Effector CD8-positive, alpha-beta T cell (primary cell): ENCODE measurements around the gene ASPG.

Source experiments
- DNase-seq: peaks from one replicate; lab custom pipeline; 2025; lab: John Stamatoyannopoulos, UW

The ASPG gene

DNA sequence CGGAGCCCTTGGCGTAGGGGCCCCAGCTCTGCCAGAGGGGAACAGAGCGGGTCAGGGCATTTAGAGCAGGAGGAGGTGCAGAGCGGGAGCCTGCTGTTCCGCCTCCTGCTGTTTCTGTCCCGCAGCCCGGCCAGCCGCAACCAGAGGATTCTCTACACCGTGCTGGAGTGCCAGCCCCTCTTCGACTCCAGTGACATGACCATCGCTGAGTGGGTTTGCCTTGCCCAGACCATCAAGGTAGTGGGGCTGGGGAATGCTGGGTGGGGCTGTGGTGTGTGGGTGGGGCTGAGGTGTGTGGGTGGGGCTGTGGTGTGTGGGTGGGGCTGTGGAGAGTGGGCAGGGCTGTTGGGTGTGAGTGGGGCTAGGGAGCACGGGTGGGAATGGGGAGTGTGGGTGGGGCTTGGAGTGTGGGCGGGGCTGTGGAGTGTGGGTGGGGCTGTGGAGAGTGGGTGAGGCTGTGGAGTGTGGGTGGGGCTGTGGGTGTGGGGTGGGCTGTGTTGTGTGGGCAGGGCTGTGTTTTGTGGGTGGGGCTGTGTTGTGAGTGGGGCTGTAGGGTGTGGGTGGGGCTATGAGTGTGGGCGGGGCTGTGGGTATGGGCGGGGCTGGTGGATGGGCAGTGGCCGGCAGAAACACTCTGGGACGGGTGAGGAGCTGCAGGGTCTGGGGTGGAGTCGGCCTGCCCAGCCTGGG is 8.0 kb downstream of the ASPG start:
- no peak for DNase-seq

DNA sequence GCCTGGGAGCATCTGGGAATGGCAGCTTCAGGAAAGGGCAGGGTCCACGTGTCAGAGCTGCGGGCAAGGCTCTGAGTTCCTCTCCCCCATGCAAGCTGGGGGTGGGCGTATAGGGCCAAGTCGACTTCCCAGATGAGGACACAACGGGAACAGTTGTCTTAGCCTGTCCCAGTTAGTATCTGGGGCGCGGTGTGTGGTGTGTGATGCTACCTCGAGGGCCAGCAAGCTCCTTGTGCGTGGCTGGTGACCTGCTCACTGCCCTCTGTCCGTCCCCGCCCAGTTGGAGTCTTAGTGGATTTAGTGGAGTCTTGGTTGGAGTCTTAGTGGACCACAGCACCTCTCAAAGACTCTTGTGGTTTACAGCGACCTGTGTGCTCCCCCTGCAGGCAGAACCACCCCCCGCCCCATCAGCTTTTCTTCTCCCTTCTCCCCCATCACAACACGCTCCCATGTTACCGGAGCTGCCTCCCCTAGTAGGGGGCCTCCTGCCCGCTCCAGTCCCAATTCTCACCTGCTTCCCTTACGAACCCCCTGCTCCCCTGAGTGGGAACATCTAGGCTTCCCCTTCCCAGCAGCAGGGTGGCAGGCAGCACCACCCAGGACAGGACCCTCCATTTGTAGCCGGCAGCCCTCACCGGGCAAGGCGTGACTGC is 8.7 kb downstream of the ASPG start:
- DNase-seq: no peak

DNA sequence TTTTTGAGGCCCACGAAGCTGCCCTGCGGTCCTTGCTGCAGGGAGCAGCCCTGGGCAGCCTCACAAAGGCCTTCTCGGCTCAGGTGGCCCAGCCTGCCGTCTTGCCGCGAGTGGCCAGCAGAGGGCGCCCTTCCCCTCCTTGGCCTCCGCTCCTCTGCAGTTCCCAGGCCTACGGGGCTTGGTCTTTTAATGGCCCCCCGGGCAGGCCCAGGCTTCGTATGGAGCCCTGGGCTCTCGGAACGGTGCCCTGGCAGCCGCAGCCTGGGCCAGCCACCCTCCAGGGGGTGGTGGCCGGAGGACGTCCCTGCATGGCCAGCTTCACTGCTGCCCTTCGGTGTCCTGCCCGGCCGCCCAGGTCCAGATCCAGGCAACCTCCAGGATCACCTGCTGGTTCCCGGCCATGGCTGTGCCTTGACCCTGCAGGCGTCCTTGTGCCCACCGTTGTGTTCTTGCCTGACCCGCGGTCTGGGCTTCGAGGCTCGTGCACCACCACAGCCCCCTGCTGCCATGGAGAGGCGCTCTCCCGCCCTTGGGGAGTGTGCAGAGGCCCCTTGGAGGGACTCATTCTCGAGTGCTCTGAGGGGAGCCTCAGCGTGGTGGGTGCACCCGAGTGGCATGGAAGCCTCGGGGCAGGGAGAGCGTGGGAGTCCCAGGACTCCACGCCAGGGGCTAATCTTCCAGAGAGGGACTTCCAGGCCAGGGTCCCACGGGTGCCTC is 9.4 kb downstream of the ASPG start:
- peak; percentile 54 for DNase-seq

DNA sequence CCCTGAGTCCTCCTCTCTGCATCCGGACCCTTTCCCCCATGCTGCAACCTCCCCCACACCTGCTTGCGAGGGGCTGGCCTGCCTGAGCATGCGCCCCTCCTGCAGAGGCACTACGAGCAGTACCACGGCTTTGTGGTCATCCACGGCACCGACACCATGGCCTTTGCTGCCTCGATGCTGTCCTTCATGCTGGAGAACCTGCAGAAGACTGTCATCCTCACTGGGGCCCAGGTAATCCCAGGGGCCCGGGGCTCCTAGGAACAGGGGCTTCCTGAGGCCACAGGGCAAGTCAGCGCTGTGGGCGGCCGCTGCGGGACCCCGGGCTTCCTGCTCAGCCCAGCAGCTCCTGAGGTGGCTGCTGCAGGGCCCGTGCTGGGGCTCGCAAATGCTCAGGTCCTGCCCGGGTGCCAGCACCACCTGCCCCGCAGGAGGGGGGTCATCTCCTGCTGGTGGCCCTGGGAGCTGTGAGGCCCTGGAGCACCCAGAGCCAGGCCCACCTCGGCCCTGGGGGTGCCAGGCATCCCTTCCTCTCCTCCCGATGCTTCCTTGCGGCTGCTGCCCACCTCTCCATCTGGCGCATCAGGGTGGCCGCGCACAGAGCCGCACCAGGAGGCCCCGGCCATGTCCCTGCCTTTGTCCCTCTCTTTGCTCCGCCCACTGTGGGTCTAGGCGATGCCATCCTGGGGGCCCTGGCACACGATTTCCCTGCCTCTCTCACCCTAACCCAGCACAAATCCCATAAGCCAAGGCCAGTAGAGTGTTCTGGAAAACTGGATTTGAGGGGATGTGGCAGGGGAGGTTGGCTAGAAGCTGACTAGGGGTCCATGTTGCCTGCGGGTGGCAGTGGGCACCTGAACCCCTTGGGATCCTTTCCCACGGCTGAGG is 10.2 kb downstream of the ASPG start:
- no peak for DNase-seq

DNA sequence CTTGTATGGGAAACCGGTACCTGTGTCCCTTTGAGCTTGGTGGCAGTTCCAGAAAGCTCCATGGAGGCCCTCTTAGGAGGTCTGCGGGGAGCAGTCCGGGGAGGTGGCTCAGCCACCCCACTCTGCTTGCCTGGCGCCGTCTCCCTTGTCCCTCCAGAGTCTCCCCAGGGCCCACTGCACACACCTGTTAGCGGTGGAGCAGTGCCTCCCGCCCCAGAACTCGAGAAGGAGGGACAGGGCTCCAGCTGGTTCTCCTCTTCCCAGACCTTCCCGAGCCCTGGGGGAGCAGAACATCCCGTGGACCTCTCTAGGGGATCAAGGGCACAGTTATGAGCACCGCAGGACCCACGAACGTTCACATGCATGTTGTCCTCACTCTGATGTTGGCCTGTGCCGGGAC is 10.8 kb downstream of the ASPG start:
- no peak for DNase-seq

DNA sequence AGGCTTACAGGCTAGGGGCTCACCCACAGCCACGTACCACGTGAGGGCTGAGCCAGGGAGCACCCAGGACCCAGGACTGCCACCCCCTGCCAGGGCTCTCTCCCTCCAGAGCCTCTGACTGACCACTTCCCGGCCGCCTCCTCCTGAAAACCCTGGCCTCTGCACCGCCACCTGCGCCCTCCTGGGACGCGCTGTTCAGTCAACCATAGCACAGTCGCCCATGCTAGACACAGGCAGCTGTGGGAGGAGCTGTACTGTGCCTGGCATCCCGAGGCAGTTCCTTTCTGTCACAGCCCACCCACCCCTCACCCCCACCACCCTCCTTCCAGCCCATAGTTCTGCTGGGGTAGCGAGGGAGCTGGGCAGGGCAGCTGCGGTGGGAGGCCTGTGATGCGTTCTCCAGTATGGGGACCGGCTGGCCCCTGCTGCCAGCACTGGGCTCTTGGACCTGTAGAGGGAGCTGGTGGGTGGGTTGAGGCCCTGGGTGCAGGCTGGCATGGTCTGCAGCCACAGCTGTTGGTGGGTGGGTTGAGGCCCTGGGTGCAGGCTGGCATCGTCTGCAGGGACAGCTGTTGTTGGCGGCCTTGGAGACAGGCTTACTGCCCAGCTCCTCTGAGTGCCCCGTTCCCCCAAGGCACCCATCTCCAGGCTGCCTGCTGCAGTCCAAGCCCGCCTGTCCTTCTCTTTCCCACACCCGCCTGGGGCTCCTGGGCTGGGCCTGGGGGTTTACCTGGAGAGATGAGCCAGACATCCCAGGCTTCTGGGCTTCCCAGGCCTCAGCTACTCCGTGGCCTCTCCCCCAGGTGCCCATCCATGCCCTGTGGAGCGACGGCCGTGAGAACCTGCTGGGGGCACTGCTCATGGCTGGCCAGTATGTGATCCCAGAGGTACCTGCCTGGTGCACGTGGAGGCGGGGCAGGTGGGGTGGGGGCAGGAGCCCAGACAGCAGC is 11.5 kb downstream of the ASPG start:
- no peak for DNase-seq

DNA sequence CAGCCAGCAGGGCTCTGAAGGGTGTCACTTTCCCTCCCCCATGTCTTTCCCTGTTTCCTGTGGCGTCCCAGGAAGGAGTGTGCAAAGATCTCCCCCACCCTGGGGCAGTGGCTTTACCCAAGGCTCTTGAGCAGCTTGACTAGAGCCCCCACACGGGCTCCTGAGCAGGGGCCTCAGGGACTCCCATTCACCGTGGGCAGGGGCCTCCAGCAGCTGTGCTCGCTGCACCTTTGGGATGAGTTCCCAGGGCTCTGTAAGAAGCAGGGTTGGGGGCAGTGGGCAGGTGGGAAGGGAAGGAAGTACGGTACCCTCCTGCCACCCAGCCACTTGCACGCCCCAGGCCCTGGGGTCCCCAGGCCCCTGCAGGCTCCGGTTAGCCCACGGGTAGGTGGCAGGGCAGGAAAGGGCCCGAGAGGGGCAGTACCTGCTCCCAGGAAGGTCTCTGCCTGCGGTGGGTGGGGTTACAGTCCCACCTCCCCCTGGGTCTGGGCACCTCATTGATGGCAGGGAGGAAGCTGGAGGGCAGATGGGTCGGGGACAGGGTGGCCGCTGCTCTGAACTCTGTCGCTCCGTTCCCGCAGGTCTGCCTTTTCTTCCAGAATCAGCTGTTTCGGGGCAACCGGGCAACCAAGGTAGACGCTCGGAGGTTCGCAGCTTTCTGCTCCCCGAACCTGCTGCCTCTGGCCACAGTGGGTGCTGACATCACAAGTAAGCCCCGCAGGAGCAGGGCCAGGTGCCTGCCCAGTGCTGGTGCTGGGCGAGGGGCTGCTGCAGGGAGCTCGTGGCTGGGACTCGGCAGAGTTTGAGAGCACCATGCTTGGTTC is 13.0 kb downstream of the ASPG start:
- no peak for DNase-seq

DNA sequence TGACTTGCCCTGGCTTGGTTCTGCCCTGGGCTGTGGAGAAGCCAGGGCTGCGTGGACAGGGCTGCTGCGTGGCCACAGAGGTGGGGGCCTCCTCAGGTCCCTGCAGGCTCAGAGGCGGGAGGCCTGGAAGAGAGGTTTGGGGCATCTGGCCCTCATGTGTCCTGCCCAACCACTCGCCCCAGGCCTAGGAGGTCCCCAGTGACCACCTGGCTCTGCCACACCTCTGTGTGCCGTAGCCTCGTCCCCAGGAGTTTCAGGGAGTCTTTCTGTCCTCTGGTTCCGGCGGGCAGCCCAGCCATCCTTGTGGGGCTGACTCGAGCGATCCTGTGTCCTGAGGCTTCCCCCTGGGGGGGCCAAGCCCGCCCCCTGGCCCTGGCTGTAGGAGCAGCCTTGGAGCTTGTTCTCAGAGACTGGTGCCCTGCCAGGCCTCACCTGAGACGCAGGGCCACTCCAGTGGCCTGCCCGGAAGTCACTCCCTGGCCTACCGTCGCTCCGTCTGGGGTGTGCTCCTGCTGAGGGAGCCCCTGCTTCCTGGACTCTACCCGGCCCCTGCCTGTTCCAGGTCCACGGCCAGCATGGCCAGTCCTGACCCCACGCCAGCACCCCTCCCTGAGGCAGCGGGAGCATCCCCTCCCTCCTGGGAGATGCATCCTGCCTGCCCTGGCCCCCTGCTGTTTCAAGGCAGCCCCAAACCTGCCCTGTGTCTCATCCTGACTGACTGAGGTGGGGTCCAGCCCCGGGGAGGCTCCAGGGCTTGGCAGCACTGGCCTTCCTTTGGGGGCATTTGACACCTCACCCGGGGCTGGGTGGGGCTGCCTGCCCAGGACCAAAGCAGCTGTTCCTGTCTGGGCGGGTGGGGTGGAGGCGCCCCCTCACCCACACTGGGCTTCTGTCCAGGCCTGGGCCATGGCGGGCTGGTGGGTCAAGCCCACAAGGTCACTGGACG is 13.9 kb downstream of the ASPG start:
- no peak for DNase-seq

DNA sequence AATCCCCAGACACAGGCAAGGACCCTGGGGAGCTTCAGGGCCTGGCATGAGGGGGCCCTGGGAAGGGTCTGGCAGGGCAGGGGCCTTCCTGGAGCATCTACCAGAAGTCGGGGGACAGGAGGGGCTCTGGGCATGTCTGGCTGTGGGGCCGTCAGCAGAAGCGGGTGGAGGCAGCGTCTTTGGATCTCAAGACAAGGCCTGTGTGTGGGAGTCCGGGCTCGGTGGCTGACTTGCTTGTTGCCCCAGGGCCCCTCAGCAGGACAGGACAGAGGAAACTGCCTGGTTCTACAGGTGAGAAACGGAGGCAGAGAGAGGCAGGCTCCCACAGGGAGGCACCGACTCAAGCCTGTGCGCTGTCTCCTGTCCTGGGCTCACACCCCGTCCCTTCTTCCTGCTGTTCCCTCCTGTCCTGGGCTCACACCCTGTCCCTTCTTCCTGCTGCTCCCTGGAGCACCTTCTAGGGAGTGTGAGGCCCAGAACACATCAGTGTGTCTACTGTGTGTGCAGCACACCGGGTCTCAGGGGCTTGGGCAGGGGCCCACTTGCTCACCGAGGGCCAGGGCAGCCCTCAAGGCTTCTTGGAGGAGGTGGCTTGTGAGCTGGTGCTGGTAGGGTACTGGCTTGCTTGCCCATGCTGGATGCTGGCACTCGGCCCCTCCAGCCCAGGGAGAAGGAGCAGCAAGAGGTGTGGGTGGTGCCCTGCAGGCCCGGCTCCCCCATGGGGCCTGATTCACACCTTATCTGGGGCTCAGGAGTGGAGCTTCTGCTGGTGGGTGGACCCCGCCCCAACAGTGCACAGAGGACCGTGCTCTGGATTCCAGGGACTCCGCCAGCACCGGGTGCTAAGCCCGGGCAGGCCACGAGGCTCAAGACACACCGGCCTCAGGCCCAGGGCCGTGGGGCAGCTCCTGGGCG is 14.9 kb downstream of the ASPG start:
- no peak for DNase-seq

DNA sequence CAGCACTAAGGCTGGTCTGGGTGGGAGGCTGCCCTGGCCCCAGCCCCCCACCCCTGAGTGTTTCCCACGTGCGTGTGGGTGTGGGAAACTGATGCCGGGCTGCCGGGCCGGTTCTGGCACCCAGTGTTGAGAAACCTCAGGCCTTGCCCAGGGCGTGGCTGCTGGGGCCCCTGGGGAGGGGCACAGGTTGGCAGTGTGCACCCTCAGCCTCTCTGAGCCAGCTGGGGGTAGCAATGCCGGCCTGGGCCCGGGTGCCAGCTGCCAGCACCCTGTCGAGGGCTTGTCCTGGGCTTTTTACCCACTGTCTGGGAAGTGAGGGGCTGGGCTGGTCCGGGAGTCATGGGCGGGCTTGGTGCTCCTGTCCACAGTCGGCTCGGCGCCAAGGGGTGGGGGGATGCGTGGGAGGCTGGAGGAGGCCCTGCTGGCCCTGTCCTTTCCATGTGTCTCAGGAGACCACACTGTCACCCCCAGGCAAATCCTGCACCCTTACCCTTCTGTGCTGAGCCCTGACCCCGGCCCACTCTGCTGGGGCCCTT is 15.7 kb downstream of the ASPG start:
- DNase-seq: no peak

DNA sequence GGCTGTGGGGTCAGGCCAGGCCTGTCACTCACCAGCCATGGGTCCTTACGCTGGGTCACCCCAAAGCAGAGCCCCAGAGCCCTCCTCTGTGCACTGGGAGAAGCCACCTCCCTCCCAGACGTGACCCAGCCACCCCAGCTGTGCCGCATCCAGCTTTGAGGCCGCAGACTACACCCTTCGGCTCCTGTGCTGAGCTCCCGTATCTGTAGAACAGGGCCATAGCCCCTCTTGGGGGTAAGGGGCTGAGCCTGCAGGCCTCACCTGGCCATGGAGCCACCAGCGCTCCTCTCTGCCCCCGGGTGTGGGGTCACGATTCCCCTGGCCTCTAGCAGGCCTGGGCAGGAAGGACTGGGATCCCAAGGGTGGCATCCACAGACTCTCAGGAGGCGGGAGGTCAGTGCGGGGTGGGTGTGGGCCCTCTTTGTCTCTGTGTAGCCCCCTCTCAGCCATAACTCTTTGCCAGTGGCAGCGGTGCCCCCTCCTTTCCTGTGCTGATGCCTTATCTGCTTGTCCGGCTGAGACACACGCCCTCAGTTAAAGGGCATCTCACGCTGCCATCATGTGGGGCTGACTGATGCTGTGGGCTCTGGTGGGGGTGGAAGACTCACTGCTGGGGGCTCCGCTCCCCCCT is 16.3 kb downstream of the ASPG start:
- DNase-seq: no peak

DNA sequence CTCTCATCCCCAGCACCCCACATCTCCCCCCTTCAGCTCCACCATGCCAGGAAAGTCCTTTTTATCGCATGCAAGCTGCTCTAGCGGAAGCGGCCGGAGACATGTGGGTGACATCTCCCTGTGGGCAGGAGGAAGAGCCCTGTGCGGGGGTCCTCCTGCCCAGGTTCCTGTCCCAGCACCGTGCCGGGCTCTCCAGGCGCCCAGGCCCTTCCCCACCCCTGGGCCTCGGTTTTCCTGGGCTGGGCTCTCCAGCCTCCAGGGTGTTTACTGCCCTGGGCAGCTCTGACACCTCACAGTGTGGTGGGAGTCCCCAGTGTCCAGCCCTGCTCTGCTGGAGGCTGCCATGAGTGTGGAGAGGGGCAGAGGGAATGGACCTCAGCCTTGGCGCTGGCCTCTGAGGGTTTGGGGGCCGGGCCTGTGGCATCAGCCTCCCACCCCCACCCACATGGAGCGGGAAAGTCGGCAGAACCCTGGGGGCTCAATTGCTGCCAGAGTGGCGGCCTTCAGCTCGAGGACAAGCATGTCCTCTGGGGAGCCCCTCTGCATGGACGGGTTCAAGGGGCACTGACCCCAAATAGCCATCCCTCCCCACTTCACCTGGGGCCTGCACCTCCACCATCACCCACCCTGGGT is 16.9 kb downstream of the ASPG start:
- DNase-seq: no peak

DNA sequence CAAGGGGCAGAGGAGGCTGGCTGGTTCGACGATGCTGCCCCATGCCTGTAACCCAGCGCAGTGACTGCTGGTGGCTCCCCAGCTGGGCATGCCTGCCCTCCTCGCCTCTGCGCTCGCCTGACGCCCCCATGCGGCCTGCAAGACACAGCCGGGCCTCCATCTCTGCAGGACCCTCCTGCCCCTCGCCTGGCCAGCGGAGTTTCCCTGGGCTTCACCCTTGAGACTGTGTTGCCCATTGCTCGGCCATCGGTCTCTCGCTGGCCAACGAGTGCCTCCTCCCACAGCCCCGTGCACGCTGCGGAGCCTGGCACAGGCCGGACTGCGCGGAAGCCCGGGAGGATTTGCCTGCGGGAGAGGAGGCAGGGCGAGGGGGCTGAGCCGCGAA is 17.6 kb downstream of the ASPG start:
- no peak for DNase-seq

DNA sequence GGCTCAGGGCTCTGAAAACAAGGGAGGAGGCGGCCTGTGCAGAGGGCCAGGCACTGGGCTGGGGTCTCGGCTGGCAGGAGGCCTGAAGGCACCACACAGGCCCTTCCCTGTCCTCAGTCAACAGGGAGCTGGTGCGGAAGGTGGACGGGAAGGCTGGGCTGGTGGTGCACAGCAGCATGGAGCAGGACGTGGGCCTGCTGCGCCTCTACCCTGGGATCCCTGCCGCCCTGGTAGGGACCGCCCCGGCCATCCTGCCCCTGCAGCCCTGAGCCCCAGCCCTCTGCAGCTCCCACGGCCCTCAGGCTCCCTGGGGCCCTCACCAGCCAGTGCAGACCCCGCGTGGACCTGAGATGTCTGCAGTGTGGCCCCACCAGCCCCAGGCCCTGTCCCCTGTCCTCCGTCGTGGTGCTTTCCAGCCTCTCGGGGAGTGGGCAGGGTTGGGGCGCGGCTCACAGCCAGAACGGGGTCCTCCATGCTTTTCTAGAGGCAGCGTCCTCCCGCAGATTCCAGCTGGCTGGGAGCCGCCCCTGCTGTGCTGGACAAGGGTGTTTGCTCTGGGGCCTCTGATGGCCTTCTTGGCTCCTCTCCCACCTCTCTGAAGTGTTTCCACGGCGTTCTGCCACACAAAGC is 18.1 kb downstream of the ASPG start:
- no peak for DNase-seq

DNA sequence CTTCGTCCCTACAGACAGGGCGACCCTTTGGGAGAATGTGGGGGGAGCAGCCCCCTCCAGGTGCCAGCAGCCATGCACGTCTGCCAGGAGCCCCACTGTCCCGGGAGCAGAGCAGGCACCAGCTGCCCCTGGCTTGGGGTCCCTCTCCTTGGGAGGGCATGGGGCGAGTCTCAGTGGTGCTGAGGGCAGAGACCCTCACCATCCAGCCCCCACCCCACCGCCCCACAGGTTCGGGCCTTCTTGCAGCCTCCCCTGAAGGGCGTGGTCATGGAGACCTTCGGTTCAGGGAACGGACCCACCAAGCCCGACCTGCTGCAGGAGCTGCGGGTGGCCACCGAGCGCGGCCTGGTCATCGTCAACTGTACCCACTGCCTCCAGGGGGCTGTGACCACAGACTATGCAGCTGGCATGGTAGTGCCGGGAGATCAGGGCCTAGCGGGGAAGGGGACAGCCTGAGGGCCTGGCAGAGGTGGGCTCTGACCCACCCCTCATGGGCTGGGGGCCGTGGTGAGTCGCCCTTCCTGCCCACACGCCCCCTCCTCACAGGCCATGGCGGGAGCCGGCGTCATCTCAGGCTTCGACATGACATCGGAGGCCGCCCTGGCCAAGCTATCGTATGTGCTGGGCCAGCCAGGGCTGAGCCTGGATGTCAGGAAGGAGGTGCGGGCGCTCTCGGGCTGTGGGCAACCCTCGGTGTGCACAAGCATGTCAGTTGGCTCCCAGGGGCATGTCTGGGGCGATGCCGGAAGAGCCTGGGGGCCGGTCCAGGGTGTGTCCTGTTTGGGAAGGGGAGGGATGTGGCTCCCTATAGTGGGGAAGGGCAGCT is 18.8 kb downstream of the ASPG start:
- DNase-seq: no peak
